Neural cell (in vitro differentiated cells): ENCODE measurements around the gene RAB11FIP5. TPM values are rescaled to one million over a fixed set of nuclear protein-coding genes. Genes with fewer than 3 reads are reported as not detected.

Source experiments
- H2AFZ ChIP-seq: fragments of 200-600, 300-800 bp; sonication (generic), shearing (Covaris generic); 2 replicates; pipeline ENCODE4 v1.6.0; 2014; ENCODE audit warnings: low read depth, mild to moderate bottlenecking, antibody characterized with exemption, low read length, moderate library complexity
- H3F3A ChIP-seq: fragments of 200-600 bp; shearing (Covaris generic); 2 replicates; pipeline ENCODE4 v1.6.1; 2016; ENCODE audit warnings: mild to moderate bottlenecking, moderate library complexity, mixed read lengths, antibody characterized with exemption, low read length; ENCODE audit not compliant: insufficient read depth, poor library complexity, severe bottlenecking
- H3K27ac ChIP-seq: fragments of 200-600, 300-800 bp; sonication (generic), shearing (Covaris generic); 2 replicates; pipeline ENCODE4 v1.5.1; 2014; ENCODE audit warnings: mild to moderate bottlenecking, low read length, moderate library complexity
- H3K27me3 ChIP-seq: fragments of 300-800, 200-600 bp; sonication (generic), shearing (Covaris generic); 2 replicates; pipeline ENCODE4 v1.6.0; 2014; ENCODE audit warnings: mild to moderate bottlenecking, low read depth, low read length, moderate library complexity; ENCODE audit not compliant: insufficient read depth
- H3K36me3 ChIP-seq: fragments of 300-800, 200-600 bp; sonication (generic), shearing (Covaris generic); 2 replicates; pipeline ENCODE4 v1.5.1; 2014; ENCODE audit warnings: mild to moderate bottlenecking, antibody characterized with exemption, low read length, moderate library complexity; ENCODE audit not compliant: insufficient read depth
- H3K4me2 ChIP-seq: fragments of 300-800, 200-600 bp; sonication (generic), shearing (Covaris generic); 2 replicates; pipeline ENCODE4 v1.6.0; 2014; ENCODE audit warnings: mild to moderate bottlenecking, low read length
- H3K4me3 ChIP-seq: fragments of 300-800, 200-600 bp; sonication (generic), shearing (Covaris generic); 2 replicates; pipeline ENCODE4 v1.5.1; 2014; ENCODE audit warnings: mild to moderate bottlenecking, low read length, moderate library complexity
- H3K79me2 ChIP-seq: fragments of 200-600 bp; shearing (Covaris generic); replicated peaks from 2 replicates; pipeline ENCODE4 v1.6.0; 2014; ENCODE audit warnings: mild to moderate bottlenecking, low read length, moderate library complexity; ENCODE audit not compliant: insufficient read depth
- H3K9ac ChIP-seq: fragments of 300-800, 200-600 bp; sonication (generic), shearing (Covaris generic); 2 replicates; pipeline ENCODE4 v1.6.1; 2016; ENCODE audit warnings: mild to moderate bottlenecking, low read length, mixed read lengths
- H3K9me2 ChIP-seq: fragments of 200-600 bp; shearing (Covaris generic); 2 replicates; pipeline ENCODE4 v1.6.1; 2016; ENCODE audit warnings: mild to moderate bottlenecking, low read length, mixed read lengths; ENCODE audit not compliant: insufficient read depth
- H3K9me3 ChIP-seq: fragments of 200-600, 300-800 bp; sonication (generic), shearing (Covaris generic); 2 replicates; pipeline ENCODE4 v1.6.1; 2016; ENCODE audit warnings: mild to moderate bottlenecking, mixed run types, low read length, moderate library complexity, mixed read lengths
- H4K20me1 ChIP-seq: fragments of 200-600 bp; shearing (Covaris generic); 2 replicates; pipeline ENCODE4 v1.6.1; 2016; ENCODE audit warnings: mild to moderate bottlenecking, mixed run types; ENCODE audit not compliant: insufficient read depth
- EP300 ChIP-seq: fragments of 450-650 bp; conservative IDR thresholded peaks from 2 replicates; pipeline ENCODE4 v1.6.1; 2014; ENCODE audit warnings: antibody characterized with exemption, mild to moderate bottlenecking, moderate library complexity; ENCODE audit not compliant: poor library complexity, severe bottlenecking
- EZH2 ChIP-seq: fragments of 200-600, 300-800 bp; shearing (Covaris generic), sonication (generic); IDR thresholded peaks from 2 replicates; pipeline ENCODE4 v1.6.1; 2014; ENCODE audit warnings: antibody characterized with exemption, low read length, borderline replicate concordance, mild to moderate bottlenecking; ENCODE audit not compliant: insufficient read depth, poor library complexity, severe bottlenecking
- MXI1 ChIP-seq: fragments of 450-650 bp; conservative IDR thresholded peaks from 2 replicates; pipeline ENCODE4 v1.6.1; 2014; ENCODE audit warnings: antibody characterized with exemption, mild to moderate bottlenecking; ENCODE audit not compliant: poor library complexity, severe bottlenecking
- POLR2AphosphoS5 ChIP-seq: IDR thresholded peaks from 2 replicates; pipeline ENCODE4 v1.6.1; 2012
- RAD21 ChIP-seq: fragments of 450-650 bp; conservative IDR thresholded peaks from 2 replicates; pipeline ENCODE4 v1.6.1; 2014; ENCODE audit warnings: antibody characterized with exemption, mild to moderate bottlenecking, moderate library complexity
- SMC3 ChIP-seq: fragments of 450-650 bp; conservative IDR thresholded peaks from 2 replicates; pipeline ENCODE4 v1.6.1; 2014; ENCODE audit warnings: antibody characterized with exemption, mild to moderate bottlenecking, moderate library complexity; ENCODE audit not compliant: poor library complexity
- TAF1 ChIP-seq: IDR thresholded peaks from 2 replicates; pipeline ENCODE4 v1.6.1; 2012; ENCODE audit warnings: low read depth
- polyA plus RNA-seq: library from polyadenylated mRNA; depleted of rRNA; stranded (reverse); fragments of >200 nt; gene quantifications from 2 replicates; pipeline ENCODE4 v1.2.3, GENCODE V29; 2014
- TF ChIP-seq, protein P1 (sequence below): fragments of 450-650 bp; IDR thresholded peaks from 2 replicates; pipeline ENCODE4 v1.5.1; 2014; ENCODE audit warnings: antibody characterized with exemption, mild to moderate bottlenecking, moderate library complexity; ENCODE audit not compliant: poor library complexity, severe bottlenecking
- TF ChIP-seq, protein P2 (sequence below): IDR thresholded peaks from 2 replicates; pipeline ENCODE4 v1.6.1; 2012; ENCODE audit warnings: borderline replicate concordance

The RAB11FIP5 gene
- polyA plus RNA-seq, 1 donor from 2014 or later = 2.6 TPM

GRCh38 chr2:73032702-73033097, 80.0 kb downstream of the RAB11FIP5 start:
- Histone ChIP-seq H3K79me2 (no peaks in the 10 kb centered on the region), H3F3A (no peaks in the 10 kb centered on the region), H3K9me2 (no peaks in the 10 kb centered on the region), H4K20me1 (no peaks in the 10 kb centered on the region), H3K9ac (no peak overlapping the region), H3K9me3 (no peaks in the 10 kb centered on the region), H3K27ac (no peak overlapping the region), H3K27me3 (no peaks in the 10 kb centered on the region), H3K4me2 (no peak overlapping the region), H3K4me3 (no peak overlapping the region), H2AFZ (no peak overlapping the region), H3K36me3 (no peaks in the 10 kb centered on the region)
- TF ChIP-seq POLR2AphosphoS5 (no peak), TAF1 (no peak), EP300 (no peak), MXI1 (no peak), RAD21 (no peak), SMC3 (no peak), EZH2 (no peak)
- TF ChIP-seq, protein P1, sequence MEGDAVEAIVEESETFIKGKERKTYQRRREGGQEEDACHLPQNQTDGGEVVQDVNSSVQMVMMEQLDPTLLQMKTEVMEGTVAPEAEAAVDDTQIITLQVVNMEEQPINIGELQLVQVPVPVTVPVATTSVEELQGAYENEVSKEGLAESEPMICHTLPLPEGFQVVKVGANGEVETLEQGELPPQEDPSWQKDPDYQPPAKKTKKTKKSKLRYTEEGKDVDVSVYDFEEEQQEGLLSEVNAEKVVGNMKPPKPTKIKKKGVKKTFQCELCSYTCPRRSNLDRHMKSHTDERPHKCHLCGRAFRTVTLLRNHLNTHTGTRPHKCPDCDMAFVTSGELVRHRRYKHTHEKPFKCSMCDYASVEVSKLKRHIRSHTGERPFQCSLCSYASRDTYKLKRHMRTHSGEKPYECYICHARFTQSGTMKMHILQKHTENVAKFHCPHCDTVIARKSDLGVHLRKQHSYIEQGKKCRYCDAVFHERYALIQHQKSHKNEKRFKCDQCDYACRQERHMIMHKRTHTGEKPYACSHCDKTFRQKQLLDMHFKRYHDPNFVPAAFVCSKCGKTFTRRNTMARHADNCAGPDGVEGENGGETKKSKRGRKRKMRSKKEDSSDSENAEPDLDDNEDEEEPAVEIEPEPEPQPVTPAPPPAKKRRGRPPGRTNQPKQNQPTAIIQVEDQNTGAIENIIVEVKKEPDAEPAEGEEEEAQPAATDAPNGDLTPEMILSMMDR = no peak
- TF ChIP-seq, protein P2, sequence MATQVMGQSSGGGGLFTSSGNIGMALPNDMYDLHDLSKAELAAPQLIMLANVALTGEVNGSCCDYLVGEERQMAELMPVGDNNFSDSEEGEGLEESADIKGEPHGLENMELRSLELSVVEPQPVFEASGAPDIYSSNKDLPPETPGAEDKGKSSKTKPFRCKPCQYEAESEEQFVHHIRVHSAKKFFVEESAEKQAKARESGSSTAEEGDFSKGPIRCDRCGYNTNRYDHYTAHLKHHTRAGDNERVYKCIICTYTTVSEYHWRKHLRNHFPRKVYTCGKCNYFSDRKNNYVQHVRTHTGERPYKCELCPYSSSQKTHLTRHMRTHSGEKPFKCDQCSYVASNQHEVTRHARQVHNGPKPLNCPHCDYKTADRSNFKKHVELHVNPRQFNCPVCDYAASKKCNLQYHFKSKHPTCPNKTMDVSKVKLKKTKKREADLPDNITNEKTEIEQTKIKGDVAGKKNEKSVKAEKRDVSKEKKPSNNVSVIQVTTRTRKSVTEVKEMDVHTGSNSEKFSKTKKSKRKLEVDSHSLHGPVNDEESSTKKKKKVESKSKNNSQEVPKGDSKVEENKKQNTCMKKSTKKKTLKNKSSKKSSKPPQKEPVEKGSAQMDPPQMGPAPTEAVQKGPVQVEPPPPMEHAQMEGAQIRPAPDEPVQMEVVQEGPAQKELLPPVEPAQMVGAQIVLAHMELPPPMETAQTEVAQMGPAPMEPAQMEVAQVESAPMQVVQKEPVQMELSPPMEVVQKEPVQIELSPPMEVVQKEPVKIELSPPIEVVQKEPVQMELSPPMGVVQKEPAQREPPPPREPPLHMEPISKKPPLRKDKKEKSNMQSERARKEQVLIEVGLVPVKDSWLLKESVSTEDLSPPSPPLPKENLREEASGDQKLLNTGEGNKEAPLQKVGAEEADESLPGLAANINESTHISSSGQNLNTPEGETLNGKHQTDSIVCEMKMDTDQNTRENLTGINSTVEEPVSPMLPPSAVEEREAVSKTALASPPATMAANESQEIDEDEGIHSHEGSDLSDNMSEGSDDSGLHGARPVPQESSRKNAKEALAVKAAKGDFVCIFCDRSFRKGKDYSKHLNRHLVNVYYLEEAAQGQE = no peak

DNA sequence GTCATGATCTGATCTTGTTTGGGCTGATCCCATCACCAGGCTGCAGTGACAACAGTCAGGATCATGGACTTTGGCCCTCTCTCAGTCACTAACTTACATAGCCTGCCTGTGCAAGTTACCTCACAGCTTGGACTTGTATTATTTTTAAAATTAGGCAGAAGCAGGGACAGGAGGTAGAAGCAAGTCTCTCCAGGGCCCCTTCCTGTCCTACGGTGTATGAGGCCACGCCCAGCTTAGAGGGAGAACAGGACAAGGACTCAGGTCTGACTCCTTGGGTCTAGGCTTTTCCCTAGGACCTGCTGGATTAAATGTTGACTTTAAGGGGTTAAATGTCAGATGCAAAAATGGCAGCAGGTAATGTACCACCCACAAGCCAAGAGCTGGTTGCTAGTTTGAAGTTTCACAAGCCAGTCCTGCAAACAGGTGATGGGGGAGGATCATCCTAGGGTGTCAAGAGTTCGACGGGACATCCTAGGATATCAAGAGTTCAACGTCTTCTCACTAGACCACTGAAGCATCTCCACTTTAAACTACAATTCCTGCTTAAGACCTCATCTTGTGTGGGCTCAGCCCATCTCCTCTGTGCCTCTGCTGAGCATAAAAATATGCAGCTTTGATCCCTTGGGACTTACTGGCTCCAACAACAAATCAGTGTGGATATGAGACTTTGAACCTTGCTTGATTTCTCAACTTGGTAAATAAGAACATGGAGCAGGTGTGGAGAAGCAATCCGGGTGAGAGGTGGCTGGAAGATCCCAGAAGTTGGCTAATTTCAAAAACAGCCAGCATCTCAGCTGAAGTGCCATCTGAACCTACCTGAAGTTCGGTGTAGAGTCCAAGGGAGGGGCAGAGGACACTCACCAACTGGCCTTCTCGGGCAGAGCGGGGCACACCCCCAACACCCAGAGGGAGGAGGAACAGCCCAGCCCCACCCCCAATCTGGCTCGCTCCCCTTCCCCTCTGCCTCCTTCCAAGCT, 80.7 kb downstream of the RAB11FIP5 start:
- H3K4me2 ChIP-seq = no peak overlapping the region
- H3K27me3 ChIP-seq = no peaks in the 10 kb centered on the region
- H3K9ac ChIP-seq = no peak overlapping the region
- no peaks in the 10 kb centered on the region for H3K36me3 ChIP-seq
- H3K9me2 ChIP-seq = no peaks in the 10 kb centered on the region
- no peak overlapping the region for H3K4me3 ChIP-seq
- H2AFZ ChIP-seq = no peak overlapping the region
- H3K9me3 ChIP-seq = no peaks in the 10 kb centered on the region
- H3K79me2 ChIP-seq = no peaks in the 10 kb centered on the region
- TF ChIP-seq, protein P2 = no peak
- TF ChIP-seq RAD21 = no peak
- TF ChIP-seq, protein P1 = no peak
- TF ChIP-seq POLR2AphosphoS5 = no peak
- H3F3A ChIP-seq = no peaks in the 10 kb centered on the region
- no peaks in the 10 kb centered on the region for H4K20me1 ChIP-seq
- H3K27ac ChIP-seq = no peak overlapping the region
